ENCODE results near the gene RIT1. TPM values are rescaled to one million over a fixed set of nuclear protein-coding genes. Genes with fewer than 3 reads are reported as not detected.

RIT1 gene
- total RNA-seq, 1 donor from 2014 or later = 49.8 TPM

DNA sequence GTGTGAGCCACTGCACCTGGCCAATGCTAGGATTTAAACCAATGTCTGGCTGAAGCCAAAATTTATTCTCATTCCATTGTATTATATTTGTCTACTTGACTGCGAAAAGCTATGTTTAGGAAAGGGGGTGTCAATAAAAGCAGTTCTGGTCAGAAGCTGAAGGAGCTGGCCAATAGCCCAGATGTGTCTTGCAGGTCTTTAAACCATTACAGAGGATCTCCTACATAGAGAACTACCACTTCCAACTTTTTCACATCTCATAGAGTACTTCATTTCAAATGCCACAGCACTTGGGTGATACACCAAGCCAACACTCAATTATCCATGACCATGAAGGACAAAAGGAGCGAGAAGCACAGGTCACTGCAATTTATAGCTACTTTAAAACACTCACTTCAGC is 49.3 kb downstream of the RIT1 start:
- Histone ChIP-seq H3K36me3 (ENCODE audit: control insufficient read depth, insufficient read depth, low read length) (no peaks in the 10 kb centered on the region), H3K27me3 (ENCODE audit: control insufficient read depth, insufficient read depth, low read length) (no peaks in the 10 kb centered on the region), H3K4me3 (ENCODE audit: low read depth, low read length) (no peak overlapping the region)
- TF ChIP-seq, protein P1, sequence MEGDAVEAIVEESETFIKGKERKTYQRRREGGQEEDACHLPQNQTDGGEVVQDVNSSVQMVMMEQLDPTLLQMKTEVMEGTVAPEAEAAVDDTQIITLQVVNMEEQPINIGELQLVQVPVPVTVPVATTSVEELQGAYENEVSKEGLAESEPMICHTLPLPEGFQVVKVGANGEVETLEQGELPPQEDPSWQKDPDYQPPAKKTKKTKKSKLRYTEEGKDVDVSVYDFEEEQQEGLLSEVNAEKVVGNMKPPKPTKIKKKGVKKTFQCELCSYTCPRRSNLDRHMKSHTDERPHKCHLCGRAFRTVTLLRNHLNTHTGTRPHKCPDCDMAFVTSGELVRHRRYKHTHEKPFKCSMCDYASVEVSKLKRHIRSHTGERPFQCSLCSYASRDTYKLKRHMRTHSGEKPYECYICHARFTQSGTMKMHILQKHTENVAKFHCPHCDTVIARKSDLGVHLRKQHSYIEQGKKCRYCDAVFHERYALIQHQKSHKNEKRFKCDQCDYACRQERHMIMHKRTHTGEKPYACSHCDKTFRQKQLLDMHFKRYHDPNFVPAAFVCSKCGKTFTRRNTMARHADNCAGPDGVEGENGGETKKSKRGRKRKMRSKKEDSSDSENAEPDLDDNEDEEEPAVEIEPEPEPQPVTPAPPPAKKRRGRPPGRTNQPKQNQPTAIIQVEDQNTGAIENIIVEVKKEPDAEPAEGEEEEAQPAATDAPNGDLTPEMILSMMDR (IDR thresholded peaks at IDR 0.05; ENCODE audit: insufficient read depth, low read length, severe bottlenecking) = no peak
- DNase-seq (ENCODE audit: low read depth) = no peak
- no peak for FAIRE-seq

DNA sequence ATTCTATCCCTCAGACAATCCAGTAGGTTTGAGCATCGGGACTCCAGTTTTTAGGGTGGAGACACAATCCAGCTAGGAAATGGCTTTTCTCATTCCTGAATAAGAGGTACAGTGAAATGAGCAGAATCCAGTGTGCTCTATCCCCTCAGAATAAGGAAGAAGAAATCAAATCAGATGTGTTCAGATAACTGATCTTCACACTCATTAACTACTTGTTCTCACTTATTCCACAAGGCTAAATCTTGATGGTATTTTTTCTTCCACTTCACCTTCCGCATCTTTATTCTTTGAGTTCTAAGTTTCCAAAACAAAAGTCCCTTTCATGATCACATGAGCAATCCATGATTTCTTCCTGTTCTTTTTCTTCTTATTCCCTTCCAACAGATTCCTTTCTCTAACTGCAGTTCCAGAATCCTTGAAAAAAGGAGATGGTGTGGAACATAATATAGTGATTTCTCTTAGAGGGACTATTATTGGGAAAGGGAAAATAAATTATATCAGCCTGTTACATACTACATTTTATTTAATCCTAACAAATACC is 50.1 kb downstream of the RIT1 start:
- H3K27me3 ChIP-seq (ENCODE audit: control insufficient read depth, insufficient read depth, low read length) = no peaks in the 10 kb centered on the region
- FAIRE-seq = no peak
- TF ChIP-seq, protein P1 (IDR thresholded peaks at IDR 0.05; ENCODE audit: insufficient read depth, low read length, severe bottlenecking) = no peak
- DNase-seq (ENCODE audit: low read depth) = no peak
- H3K4me3 ChIP-seq (ENCODE audit: low read depth, low read length) = no peak overlapping the region
- no peaks in the 10 kb centered on the region for H3K36me3 ChIP-seq (ENCODE audit: control insufficient read depth, insufficient read depth, low read length)

DNA sequence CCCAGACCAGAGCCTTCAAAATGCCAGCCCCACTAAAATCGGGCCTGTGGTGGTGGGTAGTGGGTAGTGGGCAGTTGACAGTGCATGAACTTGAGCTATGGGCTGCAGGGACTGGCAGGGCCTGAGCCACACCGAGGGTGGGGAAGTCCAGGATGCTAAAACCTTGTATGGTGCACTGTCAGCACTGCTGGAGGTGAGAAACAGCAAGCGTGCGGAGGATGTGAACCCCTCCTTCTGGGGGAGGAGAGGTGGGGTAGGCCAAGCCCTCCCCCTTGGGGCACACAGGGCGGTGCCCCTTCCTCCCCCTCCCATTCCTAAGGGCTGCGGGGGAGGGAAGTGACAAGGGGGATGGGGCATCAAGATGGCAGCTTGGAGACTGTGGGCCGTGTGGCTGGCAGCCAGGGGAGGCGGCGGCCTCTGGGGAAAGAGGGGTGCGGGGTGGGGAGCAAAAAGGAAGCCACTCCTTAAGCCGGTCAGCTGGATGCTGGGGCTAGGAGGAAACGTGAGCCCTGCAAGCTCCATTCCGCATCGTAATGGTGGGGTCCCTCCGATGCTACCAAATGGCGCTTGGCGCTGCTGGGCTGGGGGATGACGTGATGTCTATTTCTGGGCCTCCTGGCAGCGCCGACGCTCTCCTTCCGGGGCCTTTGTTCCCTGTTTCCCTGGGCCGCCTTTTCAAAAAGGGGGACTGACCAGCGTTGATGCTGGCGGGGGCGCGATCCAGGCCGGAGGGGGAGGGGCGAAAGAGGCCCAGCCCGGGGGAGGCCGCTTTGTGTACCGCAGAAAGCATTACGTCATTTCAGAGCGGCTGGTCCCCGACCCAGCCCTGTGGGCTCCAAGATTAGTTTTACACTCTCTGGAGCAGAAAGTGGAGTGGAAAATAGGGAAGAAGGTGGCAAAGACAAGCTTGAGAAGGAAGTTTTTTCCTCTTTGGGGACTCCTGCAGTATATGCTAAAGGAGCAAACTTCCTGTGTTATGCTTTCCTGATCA is 51.0 kb downstream of the RIT1 start:
- no peak for DNase-seq (ENCODE audit: low read depth)
- no peaks in the 10 kb centered on the region for H3K36me3 ChIP-seq (ENCODE audit: control insufficient read depth, insufficient read depth, low read length)
- no peak overlapping the region for H3K4me3 ChIP-seq (ENCODE audit: low read depth, low read length)
- FAIRE-seq = no peak
- TF ChIP-seq, protein P1 (IDR thresholded peaks at IDR 0.05; ENCODE audit: insufficient read depth, low read length, severe bottlenecking) = no peak
- H3K27me3 ChIP-seq (ENCODE audit: control insufficient read depth, insufficient read depth, low read length) = no peaks in the 10 kb centered on the region

DNA sequence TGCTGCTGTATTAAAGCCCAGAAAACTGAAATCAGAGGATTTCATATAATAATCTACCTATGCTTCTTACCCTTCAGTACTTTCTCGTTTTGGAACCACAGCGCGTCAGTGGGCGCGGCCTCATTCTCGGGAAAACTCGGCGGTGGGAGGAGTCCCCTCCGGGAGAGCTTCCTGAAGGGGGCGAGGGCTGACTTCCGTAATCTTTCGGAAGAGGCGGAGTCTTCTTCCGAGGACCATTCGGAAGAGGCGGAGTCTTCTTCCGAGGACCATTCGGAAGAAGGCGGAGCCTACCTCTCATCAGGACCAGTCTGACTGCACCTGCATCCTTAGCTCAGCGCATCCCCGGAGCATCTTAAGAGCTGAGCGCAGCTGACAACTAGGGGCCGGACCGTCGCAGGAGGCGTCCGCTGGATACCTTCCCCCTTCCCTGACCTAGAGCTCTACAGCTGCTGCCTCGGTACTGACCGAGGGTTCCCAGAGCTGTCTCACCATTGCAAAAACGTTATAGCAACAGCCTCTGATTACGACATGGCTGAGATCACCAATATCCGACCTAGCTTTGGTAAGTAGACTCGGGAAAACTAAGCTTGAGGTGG is 51.8 kb downstream of the RIT1 start, which contains the start of gene SYT11:
Gene SYT11, plus strand, starts transcription at position 334 of the 596 bp plus-strand sequence. Its CDS starts 195 bp downstream, at position 529.
- peak within 1 kb of the TSS; percentile 38 for H3K4me3 ChIP-seq (ENCODE audit: low read depth, low read length)
- no peaks in the 10 kb centered on the region for H3K27me3 ChIP-seq (ENCODE audit: control insufficient read depth, insufficient read depth, low read length)
- H3K36me3 ChIP-seq (ENCODE audit: control insufficient read depth, insufficient read depth, low read length) = peaks cover 2% of the 10 kb centered on the region
- FAIRE-seq (no peak), DNase-seq (ENCODE audit: low read depth) (peak; percentile 91)
- TF ChIP-seq, protein P1 (IDR thresholded peaks at IDR 0.05; ENCODE audit: insufficient read depth, low read length, severe bottlenecking) = no peak

DNA sequence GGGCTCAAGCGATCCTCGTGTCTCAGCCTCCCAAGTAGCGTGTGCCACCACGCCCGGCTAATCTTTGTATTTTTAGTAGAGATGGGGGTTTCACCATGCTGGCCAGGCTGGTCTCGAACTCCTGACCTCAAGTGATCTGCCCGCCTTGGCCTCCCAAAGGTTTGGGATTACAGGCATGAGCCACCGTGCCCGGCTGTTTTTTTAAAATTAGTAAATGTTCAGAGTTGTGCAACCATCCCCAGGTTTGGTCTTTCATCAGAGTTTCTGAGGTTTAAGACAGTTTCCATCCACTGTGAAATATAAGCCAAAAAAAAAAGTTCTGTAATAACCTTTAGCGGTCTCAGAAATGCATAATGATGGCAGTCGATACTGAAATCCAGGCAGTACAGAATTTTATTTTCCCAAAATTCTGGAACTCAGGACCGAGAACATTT is 52.3 kb downstream of the RIT1 start:
- FAIRE-seq (no peak), DNase-seq (ENCODE audit: low read depth) (no peak)
- no peaks in the 10 kb centered on the region for H3K27me3 ChIP-seq (ENCODE audit: control insufficient read depth, insufficient read depth, low read length)
- TF ChIP-seq, protein P1 (IDR thresholded peaks at IDR 0.05; ENCODE audit: insufficient read depth, low read length, severe bottlenecking) = no peak
- peaks cover 2% of the 10 kb centered on the region for H3K36me3 ChIP-seq (ENCODE audit: control insufficient read depth, insufficient read depth, low read length)
- peak overlapping the region; percentile 38 for H3K4me3 ChIP-seq (ENCODE audit: low read depth, low read length)

Measured in bronchial epithelial cell (primary cell).